ENCODE measurements around the gene MEG3. TPM values are rescaled to one million over a fixed set of nuclear protein-coding genes. Genes with fewer than 3 reads are reported as not detected.
A peak's percentile ranks its signal among the peaks of the same experiment; 100 is the strongest.

The MEG3 gene
- total and polyA plus RNA-seq, 9 of the 15 experiments (the other 6 are each of a cell fraction or from before 2014, with no cell fraction given): 0.10 to 5.3 (median 1.0) TPM; not detected in 1

DNA sequence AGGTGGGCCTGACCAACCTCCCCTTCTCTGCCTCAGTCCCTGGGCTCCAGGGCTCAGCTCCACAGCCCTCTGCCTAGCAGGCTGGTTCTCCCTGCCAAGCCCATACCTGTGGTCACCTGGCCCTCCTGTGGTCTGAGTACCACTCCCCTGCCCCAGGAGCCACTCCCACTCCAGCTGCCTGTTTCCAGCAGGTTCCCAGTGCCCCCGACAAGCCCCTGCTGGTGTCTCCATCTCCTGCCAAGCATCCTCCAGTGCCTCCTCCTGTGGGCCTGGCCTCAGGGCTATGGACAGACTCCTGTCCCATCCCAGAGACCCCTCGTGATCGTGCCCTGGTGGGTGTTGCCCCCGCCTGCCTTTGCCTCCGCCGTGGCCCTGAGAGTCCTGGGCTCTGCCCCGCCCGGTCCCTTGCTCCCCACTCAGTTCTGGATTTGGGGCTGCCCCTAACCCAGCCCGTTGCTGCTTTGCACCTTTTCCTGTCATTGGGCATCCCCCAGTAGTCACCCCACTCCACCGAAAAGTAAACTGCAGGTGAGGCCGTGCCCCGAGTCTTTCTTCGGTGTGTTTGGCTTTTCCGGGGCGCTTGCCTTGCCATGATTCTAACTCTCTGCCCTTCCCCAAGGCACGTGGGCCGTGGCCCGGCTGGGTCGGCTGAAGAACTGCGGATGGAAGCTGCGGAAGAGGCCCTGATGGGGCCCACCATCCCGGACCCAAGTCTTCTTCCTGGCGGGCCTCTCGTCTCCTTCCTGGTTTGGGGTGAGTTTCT, 9.8 kb downstream of the MEG3 start:
- no peaks in the 10 kb centered on the region for H3K79me2 ChIP-seq (ENCODE audit: control insufficient read depth, insufficient read depth, low read length)
- ChIA-PET POLR2A (no interaction called here), CTCF (ENCODE audit: low intra/inter-chr PET ratio) (no interaction called here)
- intact Hi-C loops (cut with micrococcal nuclease) (no loop called here), in situ Hi-C loops (cut with MboI) (no loop called here)
- H3K9ac ChIP-seq (ENCODE audit: insufficient read depth in 1 of 2, low read depth in 2 of 2, low read length in 2 of 2): peak overlapping the region in 1 of 2 experiments; percentile 35; a peak in 2 of 4 replicates
- no peaks in the 10 kb centered on the region for H3K27me3 ChIP-seq (ENCODE audit: control insufficient read depth in 2 of 2, insufficient read depth in 2 of 2, low read length in 2 of 2)
- ATAC-seq (no peak), FAIRE-seq (no peak), DNase-seq (ENCODE audit: extremely low read depth in 1 of 4, low spot score in 3 of 4) (no peak)
- no peaks in the 10 kb centered on the region for H3K9me3 ChIP-seq (replicated peaks; ENCODE audit: control insufficient read depth, insufficient read depth, low read depth, low read length)
- H3K4me1 ChIP-seq (replicated peaks in 1 of 2; ENCODE audit: control insufficient read depth in 2 of 2, insufficient read depth in 2 of 2, low read length in 2 of 2): peaks cover 0 to 25% of the 10 kb centered on the region in 2 experiments; a peak in 3 of 5 replicates
- H3K4me3 ChIP-seq: no peak overlapping the region
- no peak overlapping the region for H3K27ac ChIP-seq (ENCODE audit: extremely low read depth, low read depth, low read length)
- TF ChIP-seq SMARCE1 (IDR thresholded peaks at IDR 0.05) (no peak), CEBPB (tag; IDR thresholded peaks at IDR 0.05) (no peak), HNRNPUL1 (IDR thresholded peaks at IDR 0.05; ENCODE audit: low read length) (no peak), SIRT6 (IDR thresholded peaks at IDR 0.05; ENCODE audit: low read depth, low read length) (no peak), NEUROD1 (IDR thresholded peaks at IDR 0.05; ENCODE audit: borderline replicate concordance, low read depth, low read length, partially characterized antibody) (no peak), ZNF263 (CRISPR knock-in tag; IDR thresholded peaks at IDR 0.05; ENCODE audit: borderline replicate concordance) (no peak), ZNF217 (CRISPR knock-in tag; IDR thresholded peaks at IDR 0.05) (no peak), MTF1 (CRISPR knock-in tag; IDR thresholded peaks at IDR 0.05; ENCODE audit: borderline replicate concordance) (no peak)
- TF ChIP-seq, protein P1, sequence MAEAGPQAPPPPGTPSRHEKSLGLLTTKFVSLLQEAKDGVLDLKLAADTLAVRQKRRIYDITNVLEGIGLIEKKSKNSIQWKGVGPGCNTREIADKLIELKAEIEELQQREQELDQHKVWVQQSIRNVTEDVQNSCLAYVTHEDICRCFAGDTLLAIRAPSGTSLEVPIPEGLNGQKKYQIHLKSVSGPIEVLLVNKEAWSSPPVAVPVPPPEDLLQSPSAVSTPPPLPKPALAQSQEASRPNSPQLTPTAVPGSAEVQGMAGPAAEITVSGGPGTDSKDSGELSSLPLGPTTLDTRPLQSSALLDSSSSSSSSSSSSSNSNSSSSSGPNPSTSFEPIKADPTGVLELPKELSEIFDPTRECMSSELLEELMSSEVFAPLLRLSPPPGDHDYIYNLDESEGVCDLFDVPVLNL (CRISPR knock-in tag; IDR thresholded peaks at IDR 0.05; ENCODE audit: low read depth): no peak
- WGBS (ENCODE audit: insufficient coverage, low coverage, missing lambda C conversion rate): 59% methylated on average over 19 of the region's 24 CpGs
- BruUV-seq (replicated peaks): no TSS peak
- H3K4me2 ChIP-seq (ENCODE audit: insufficient read depth, low read length): no peak overlapping the region
- no peak overlapping the region for H2AFZ ChIP-seq (ENCODE audit: low read depth, low read length)
- H3K36me3 ChIP-seq (ENCODE audit: control insufficient read depth, insufficient read depth, low read length): no peaks in the 10 kb centered on the region
- no peaks in the 10 kb centered on the region; the same call in 1 of the 2 replicates for H4K20me1 ChIP-seq (replicated peaks; ENCODE audit: control insufficient read depth, insufficient read depth, low read length)
- H3K9me1 ChIP-seq (ENCODE audit: control insufficient read depth, insufficient read depth, low read length): no peaks in the 10 kb centered on the region

Data from K562 (cell line).